IPS DF 6.9 (cell line): ENCODE results near the gene BCAS4.

ENCODE experiments used
- DNase-seq: peaks from one replicate; pipeline ENCODE4 v3.0.0-alpha.2; 2013; ENCODE audit warnings: low read depth, low spot score
- H3K27ac ChIP-seq: one replicate; pipeline ENCODE4 v1.5.1; 2013; ENCODE audit warnings: low read length, control low read depth
- H3K27me3 ChIP-seq: 2 replicates; pipeline ENCODE4 v1.6.1; 2013; ENCODE audit warnings: mild to moderate bottlenecking, low read length; ENCODE audit not compliant: control insufficient read depth, insufficient read depth
- H3K36me3 ChIP-seq: 2 replicates; pipeline ENCODE4 v1.6.1; 2013; ENCODE audit warnings: low read length; ENCODE audit not compliant: control insufficient read depth, insufficient read depth
- H3K4me1 ChIP-seq: 2 replicates; pipeline ENCODE4 v1.6.1; 2013; ENCODE audit warnings: low read length; ENCODE audit not compliant: control insufficient read depth, insufficient read depth
- H3K4me3 ChIP-seq: 2 replicates; pipeline ENCODE4 v1.5.1; 2013; ENCODE audit warnings: mild to moderate bottlenecking, low read length
- H3K9me3 ChIP-seq: 2 replicates; pipeline ENCODE4 v1.6.1; 2013; ENCODE audit warnings: low read length, inconsistent platforms; ENCODE audit not compliant: control insufficient read depth, insufficient read depth
- WGBS: extraction: QIAGEN DNeasy Blood & Tissue Kit; methylation state at CpG from one replicate; pipeline ENCODE4 v1.1.7; 2013; ENCODE audit warnings: mixed read lengths, missing lambda C conversion rate; ENCODE audit not compliant: insufficient read length, insufficient coverage; 5-methylcytosine and 5-hydroxymethylcytosine counted together

BCAS4 gene

GRCh38 chr20:50892394-50892793, 97.5 kb downstream of the BCAS4 start:
- Histone ChIP-seq H3K4me1 (0 out of 2 replicates have a peak, but pooled peaks cover 2% of the 10 kb centered on the region), H3K4me3 (no peak overlapping the region), H3K36me3 (peaks cover 26% of the 10 kb centered on the region), H3K27ac (no peak overlapping the region), H3K9me3 (no peaks in the 10 kb centered on the region), H3K27me3 (no peaks in the 10 kb centered on the region)
- DNase-seq = no peak
- no CpG with 5 or more reads among the region's 8 CpGs for WGBS

- WGBS = no CpG with 5 or more reads among the region's 7 CpGs
- Histone ChIP-seq H3K9me3 (no peaks in the 10 kb centered on the region), H3K4me1 (0 out of 2 replicates have a peak, but pooled peaks cover 2% of the 10 kb centered on the region), H3K36me3 (peaks cover 34% of the 10 kb centered on the region), H3K27me3 (no peaks in the 10 kb centered on the region), H3K27ac (no peak overlapping the region), H3K4me3 (no peak overlapping the region)
- DNase-seq = no peak
These were observed 98.8 kb downstream of the BCAS4 start for GRCh38 chr20:50893620-50894019.

DNA sequence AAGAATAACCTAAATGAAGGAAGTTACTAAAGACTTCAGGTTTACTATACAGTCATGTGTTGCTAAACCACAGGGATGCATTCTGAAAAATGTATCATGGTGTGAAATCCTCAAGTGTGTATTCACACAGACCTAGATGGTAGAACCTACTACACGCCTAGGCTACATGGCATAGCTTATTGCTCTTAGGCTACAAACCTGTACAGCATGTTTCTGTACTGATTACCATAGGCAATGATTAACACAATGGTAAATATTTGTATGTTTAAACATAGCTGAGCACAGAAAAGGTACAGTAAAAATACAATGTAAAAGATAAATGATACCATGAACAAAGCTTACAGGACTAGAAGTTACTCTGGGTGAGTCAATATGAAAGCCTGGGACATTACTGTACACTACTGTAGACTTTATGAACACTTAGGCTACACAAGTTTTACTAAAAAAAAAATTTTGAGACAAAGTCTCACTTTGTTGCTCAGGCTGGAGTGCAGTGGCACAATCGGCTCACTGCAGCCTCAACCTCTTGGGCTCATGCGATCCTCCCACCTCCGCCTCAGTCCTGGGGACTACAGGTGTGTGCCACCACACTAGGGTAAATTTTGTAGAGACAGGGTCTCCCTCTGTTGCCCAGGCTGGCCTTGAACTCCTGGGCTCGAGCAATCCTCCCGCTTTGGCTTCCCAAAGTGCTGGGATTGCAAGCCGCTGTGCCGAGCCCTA, 100.4 kb downstream of the BCAS4 start:
- Histone ChIP-seq H3K36me3 (peaks cover 36% of the 10 kb centered on the region), H3K27me3 (no peaks in the 10 kb centered on the region), H3K27ac (no peak overlapping the region), H3K4me3 (no peak overlapping the region), H3K9me3 (no peaks in the 10 kb centered on the region), H3K4me1 (0 out of 2 replicates have a peak, but pooled peaks cover 2% of the 10 kb centered on the region)
- no CpG with 5 or more reads among the region's 8 CpGs for WGBS
- DNase-seq = no peak

DNA sequence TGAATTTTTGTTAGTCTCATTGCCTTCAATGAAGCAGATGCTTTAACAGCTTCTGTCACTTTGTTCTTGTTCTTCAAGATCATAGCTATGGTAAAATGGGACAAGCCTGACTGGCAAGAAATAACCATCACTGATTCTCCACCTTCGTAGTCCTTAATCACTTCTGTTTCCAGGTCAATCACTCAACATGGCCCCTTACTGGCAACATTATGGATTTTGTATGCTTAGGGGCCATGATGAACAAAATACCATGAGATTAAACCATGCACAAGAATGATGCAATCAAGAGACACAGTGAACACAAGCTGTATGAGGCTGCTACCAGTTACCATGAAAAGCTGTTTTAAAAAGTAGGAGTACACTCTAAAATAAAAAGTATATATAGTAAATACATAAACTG, 103.6 kb downstream of the BCAS4 start:
- no peaks in the 10 kb centered on the region for H3K9me3 ChIP-seq
- H3K4me1 ChIP-seq = no peaks in the 10 kb centered on the region
- H3K36me3 ChIP-seq = peaks cover 21% of the 10 kb centered on the region
- DNase-seq = no peak
- H3K27me3 ChIP-seq = no peaks in the 10 kb centered on the region
- no peak overlapping the region for H3K4me3 ChIP-seq
- no peak overlapping the region for H3K27ac ChIP-seq
- WGBS = no CpG with 5 or more reads among the region's 1 CpG

DNA sequence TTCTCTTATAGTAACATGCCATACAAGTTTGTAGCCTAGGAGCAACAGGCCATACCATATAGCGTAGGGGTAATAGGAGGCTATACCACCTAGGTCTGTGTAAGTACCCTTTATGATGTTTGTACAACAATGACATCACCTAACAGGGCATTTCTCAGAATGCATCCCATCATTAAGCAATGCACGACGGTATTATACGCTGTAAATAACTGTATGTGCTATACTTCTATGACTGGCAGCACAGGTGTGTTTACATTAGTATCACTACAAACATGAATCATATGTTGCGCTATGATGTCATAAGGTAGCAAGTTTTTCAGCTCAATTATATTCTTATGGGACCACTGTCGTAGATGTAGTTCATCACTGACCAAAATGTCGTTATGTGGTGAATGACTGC, 105.4 kb downstream of the BCAS4 start:
- no peaks in the 10 kb centered on the region for H3K4me1 ChIP-seq
- DNase-seq = no peak
- H3K9me3 ChIP-seq = no peaks in the 10 kb centered on the region
- no peak overlapping the region for H3K27ac ChIP-seq
- no CpG with 5 or more reads among the region's 7 CpGs for WGBS
- no peaks in the 10 kb centered on the region for H3K27me3 ChIP-seq
- H3K4me3 ChIP-seq = no peak overlapping the region
- H3K36me3 ChIP-seq = peaks cover 12% of the 10 kb centered on the region; the same call in 1 of the 2 replicates

DNA sequence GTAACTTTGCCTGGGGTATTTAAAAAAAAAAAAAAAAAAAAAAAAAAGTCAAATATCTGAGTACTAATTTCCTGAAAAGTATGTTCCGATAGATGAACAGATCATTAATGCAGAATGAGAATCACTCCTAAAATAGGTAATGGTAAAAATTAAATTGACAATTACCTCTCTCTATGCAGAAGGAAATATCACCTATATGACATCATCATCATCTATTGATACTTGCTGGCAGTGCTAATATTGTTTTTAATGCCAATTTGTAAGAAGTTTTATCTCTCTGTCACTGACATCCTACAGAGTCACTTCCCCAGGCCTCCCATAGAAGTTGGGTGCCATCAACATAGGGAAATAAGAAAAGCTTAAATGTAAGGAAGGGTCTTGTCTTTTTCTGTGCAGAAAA, 106.4 kb downstream of the BCAS4 start:
- H3K4me3 ChIP-seq = no peak overlapping the region
- no peaks in the 10 kb centered on the region for H3K27me3 ChIP-seq
- H3K36me3 ChIP-seq = peaks cover 12% of the 10 kb centered on the region; the same call in 1 of the 2 replicates
- H3K27ac ChIP-seq = no peak overlapping the region
- H3K4me1 ChIP-seq = no peaks in the 10 kb centered on the region
- no CpG with 5 or more reads among the region's 1 CpG for WGBS
- H3K9me3 ChIP-seq = no peaks in the 10 kb centered on the region
- no peak for DNase-seq

GRCh38 chr20:50903353-50904051, 108.6 kb downstream of the BCAS4 start:
- Histone ChIP-seq H3K4me1 (no peaks in the 10 kb centered on the region), H3K9me3 (no peaks in the 10 kb centered on the region), H3K4me3 (no peak overlapping the region), H3K27me3 (no peaks in the 10 kb centered on the region), H3K27ac (no peak overlapping the region), H3K36me3 (peaks cover 2% of the 10 kb centered on the region; the same call in 1 of the 2 replicates)
- no CpG with 5 or more reads among the region's 8 CpGs for WGBS
- no peak for DNase-seq

GRCh38 chr20:50904067-50904570, 109.3 kb downstream of the BCAS4 start:
- Histone ChIP-seq H3K4me1 (no peaks in the 10 kb centered on the region), H3K9me3 (no peaks in the 10 kb centered on the region), H3K27ac (no peak overlapping the region), H3K27me3 (no peaks in the 10 kb centered on the region), H3K36me3 (peaks cover 2% of the 10 kb centered on the region; the same call in 1 of the 2 replicates), H3K4me3 (no peak overlapping the region)
- no CpG with 5 or more reads among the region's 6 CpGs for WGBS
- DNase-seq = no peak

DNA sequence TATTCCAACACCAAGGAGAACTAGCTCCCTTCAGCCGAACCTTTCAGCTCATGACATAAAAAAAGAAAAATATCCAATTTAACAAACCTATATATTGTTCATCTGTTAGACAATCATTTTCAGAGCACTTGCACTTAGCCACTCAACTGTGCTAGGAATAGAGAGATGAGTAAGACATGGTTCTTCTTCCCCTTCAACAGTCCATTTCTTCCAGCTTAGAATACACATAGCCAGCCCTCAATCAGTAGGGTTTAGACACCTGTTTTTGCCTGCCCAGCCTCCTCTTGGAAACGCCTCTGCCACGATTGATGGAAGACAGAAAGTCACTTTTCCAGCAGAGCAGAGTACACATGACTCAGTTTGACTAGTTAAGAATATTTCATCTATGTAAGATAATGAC, 114.6 kb downstream of the BCAS4 start:
- WGBS = no CpG with 5 or more reads among the region's 3 CpGs
- H3K27ac ChIP-seq = no peak overlapping the region
- H3K9me3 ChIP-seq = no peaks in the 10 kb centered on the region
- no peak overlapping the region for H3K4me3 ChIP-seq
- no peaks in the 10 kb centered on the region for H3K27me3 ChIP-seq
- DNase-seq = no peak
- no peaks in the 10 kb centered on the region for H3K4me1 ChIP-seq
- no peaks in the 10 kb centered on the region; the same call in 1 of the 2 replicates for H3K36me3 ChIP-seq

DNA sequence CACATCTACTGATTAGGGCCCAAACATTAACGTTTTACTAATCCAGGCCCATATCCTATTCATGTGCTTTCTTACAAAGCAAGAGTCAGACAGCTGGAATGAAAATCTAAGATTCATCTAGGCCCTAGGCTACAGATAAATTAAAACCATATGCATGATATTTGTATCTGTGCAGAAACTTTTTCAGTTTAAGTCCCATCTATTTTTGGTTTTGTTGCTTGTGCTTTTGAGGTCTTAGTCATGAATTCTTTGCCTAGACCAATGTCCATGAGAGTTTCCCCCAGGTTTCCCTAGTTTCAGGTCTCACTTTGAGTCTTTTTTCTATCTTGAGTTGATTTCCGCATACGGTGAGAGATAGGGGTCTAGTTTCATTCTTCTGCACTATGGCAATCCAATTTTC, 116.2 kb downstream of the BCAS4 start:
- no peak for DNase-seq
- H3K4me3 ChIP-seq = no peak overlapping the region
- no peak overlapping the region for H3K27ac ChIP-seq
- H3K27me3 ChIP-seq = no peaks in the 10 kb centered on the region
- no CpG with 5 or more reads among the region's 3 CpGs for WGBS
- H3K9me3 ChIP-seq = no peaks in the 10 kb centered on the region
- no peaks in the 10 kb centered on the region for H3K4me1 ChIP-seq
- no peaks in the 10 kb centered on the region; the same call in 1 of the 2 replicates for H3K36me3 ChIP-seq
